C1 segment of cervical spinal cord (tissue), 14 donors: ENCODE results near the gene IL27RA.
"Not testable (repeated sequence)": the region's sequence is repeated elsewhere in the genome, so short reads cannot be mapped to it uniquely, and the experiment has no call there.

ENCODE experiments used
- DNase-seq, 14 donors: peaks; one replicate each; lab custom pipeline; 2025; lab: John Stamatoyannopoulos, UW

IL27RA gene

DNA sequence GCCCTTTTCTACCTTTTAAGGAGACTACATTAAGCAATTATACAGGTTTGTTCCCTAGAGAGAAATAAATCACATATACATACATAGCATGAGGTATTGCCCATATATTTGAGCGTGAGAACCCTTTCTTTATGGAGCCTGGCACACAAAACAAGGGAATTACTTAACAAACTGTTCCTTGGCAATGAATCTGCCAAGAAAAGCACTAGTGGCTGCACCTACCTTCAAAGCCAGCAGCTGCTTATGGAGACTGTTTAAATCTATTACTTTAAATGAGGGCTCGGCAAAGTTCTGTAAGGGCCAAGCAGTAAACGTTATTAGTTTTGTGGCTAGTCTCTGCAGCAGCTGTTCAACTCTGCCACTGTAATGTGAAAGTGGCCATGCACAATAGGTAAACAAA lies 32.5 kb upstream of the IL27RA start:
- no peak for DNase-seq

DNA sequence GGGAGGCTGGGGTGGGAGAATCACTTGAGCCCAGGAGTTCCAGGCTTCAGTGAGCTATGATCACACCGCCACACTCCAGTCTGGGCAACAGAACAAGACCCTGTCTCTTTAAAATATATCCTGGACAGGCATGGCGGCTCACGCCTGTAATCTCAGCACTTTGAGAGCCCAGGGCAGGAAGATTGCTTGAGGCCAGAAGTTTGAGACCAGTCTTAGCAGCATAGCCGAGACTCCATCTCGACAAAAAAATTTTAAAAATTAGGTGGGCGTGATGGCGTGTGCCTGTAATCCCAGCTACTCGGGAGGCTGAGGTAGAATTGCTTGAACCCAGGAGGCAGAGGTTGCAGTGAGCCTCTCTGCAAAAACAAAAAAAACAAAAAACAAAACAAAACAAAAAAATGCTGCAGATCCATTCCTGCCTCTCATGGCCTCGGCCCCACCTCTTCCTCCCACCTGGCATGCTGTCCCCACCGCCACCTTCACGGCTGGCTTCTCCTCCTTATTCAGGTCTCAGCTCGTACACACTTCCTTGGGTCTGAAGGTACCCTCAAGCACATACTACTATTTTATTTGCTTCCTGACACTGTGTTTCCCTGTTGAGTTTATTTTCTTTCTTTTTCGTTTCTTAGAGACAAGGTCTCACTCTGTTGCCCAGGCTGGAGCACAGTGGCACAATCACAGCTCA lies 30.7 kb upstream of the IL27RA start:
- no peak for DNase-seq

DNA sequence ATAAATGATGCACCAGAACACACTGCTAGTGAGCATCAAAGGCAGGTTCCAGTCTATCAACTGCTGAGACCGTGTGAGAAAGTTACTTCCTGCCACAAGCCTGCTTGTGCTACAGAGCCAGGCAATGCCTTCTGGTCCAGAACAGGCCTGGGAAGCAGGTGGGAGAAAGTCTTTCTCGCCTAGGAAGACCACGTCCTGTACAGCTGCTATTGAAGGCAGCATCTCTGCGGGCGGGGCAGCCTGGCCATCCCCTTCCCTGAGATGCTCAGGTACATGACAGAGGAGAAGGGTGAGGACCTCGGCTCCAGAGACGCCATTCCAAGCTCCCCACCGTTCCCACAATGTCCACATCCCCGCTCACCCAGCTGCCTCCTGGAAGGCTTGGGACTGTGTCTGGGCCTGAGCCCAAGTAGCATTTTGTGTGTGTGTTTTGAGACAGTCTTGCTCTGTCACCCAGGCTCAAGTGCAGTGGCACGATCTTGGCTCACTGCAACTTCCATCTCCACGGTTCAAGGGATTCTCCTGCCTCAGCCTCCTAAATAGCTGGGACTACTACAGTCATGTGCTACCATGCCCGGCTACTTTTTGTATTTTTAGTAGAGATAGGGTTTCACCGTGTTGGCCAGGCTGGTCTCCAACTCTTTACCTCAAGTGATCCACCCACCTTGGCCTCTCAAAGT lies 28.9 kb upstream of the IL27RA start:
- DNase-seq, result peak in 2 of 14 donors; percentile 8 to 68

DNA sequence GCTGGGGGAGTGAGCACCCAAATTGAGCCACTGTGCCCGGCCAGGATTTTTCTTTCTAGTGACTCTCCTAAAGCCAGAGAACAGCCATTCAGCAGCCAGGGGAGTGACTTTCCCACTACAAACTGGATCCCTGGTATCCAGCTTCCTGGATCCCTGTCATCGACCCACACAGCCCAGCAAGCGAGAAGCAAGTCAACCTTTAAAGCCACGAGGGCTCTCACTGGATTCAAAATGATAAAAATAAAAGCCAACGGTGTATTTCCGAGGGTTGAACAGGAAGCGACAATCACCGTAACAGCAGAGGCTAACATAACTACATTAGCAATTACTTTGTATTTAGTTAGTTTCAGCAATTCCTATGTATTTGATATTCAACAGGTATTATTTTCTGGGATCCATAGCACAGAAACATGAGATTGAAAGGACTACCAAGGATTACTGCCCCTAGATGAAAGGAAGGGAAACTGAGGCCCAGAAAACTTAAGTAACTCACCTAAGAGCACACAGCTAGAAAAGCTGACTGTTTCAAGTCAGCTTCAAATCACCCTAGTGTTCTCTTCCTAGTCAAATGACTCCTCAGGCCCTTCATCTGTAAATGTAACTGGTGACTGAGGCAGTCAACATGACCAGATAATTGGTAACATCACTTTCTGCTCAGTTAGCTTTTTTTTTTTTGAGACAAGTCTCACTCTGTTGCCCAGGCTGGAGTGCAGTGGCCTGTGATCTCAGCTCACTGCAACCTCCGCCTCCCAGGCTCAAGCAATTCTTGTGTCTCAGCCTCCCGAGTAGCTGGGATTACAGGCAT lies 28.1 kb upstream of the IL27RA start:
- DNase-seq, result no peak

DNA sequence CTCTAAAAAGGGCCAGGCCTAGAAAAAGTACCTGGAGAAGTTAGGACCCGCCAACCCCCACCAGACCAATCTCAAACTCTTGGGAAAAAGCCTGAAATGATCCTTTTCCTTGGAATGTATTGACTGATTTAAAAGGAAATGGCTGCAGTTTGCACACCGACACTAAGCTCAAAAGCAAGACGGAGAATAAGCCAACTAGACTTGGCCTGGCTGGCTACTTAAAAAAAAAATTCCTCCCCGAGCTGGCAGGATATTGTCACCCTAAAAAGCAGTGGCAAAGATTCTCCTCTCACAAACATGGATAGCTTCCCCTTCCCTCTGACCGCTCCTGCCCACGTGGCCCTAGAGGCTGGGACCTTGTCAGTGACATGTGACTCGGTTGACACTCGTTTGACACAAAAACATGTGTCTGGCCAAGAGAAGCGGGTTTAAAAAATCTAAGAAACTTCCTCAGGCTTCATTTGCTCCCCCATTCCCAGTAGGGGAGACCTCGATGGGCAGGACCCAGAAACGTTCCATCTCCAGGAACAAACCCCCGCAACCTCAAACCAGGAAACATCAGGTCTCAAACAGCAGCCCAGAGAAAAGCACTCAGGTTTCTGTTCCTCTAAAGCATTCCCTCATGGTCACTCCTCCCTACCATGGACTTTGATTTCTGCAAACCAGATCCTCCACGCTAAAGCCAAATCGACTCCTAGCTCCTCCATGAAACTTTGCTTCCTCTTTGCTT lies 26.8 kb upstream of the IL27RA start:
- peak in 12 of 14 donors; percentile 14 to 76 (median 49) for DNase-seq

DNA sequence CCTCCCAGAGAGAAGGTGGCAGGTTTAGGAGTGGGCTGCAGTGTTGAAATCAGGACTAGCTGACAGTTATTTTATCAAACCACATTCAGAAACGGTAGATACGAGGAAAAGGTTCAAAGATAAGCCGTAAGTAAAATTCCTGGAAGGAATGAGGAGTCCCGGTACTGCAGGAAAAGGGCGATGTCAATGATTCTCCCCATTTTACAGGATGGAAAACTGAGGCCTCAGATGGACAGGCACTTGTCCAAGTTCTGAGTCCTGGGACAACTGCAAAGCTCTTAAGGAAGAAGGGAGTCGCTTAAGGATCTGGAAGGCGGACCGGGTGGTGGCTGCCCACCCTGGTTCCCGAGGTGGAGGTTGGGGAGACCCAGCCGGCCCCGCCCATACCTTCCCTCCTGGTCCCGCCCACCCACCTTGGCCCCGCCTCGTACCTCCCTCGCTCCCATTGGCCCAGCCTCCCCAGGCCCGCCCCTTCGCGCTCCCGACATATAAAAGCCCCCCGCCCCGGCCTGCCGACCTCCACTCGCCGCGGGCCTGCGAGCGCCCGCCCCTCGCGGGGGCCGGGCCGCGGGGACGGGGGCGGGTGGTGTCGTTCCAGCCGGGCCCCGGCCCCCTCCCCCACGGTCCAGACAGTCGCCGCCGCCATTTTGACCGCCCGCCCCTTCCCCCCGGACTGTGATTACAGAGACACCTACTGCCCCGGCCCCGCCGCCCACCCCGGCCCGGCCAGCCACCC lies 26.0 kb upstream of the IL27RA start:
- DNase-seq, result peak in 13 of 14 donors; percentile 25 to 87 (median 69)

DNA sequence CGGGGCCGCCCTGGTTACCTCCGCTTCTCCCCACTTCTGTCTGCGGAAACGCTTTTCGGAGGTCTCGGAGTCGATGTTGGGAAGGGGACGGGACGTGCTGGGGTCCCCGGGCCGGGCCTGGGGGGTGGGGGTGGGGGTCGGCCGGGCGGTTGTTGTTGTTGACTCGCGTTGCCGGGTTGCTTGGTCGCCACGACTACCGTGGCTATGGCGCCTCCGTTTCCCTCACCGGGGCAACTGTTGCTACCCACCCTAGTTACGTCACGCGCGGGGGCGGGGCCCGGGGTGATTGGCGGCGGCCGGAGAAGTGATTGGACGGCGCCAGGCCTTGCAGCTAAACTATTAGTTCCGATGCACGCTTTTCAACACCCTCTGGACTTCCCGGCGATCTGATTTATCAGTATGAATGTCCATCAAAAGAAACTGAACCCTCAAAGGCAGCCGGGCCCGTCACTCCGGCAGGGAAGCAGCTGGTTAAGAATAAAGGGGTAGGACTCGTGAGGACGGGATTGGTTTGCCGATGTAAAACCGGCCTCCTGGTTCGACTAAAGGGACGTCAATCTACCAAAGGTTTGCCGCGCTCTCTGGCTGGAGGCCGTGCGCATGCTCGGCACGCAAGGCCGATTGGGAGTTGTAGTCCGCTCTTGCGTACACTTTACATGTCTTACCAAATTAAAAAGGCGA lies 25.3 kb upstream of the IL27RA start, which contains the start of gene RFX1:
Gene RFX1, minus strand, starts transcription at position 236 of the 681 bp plus-strand sequence. CDS start 12,477 bp downstream, outside the sequence.
- peak; percentile 87 to 100 (median 99) for DNase-seq

DNA sequence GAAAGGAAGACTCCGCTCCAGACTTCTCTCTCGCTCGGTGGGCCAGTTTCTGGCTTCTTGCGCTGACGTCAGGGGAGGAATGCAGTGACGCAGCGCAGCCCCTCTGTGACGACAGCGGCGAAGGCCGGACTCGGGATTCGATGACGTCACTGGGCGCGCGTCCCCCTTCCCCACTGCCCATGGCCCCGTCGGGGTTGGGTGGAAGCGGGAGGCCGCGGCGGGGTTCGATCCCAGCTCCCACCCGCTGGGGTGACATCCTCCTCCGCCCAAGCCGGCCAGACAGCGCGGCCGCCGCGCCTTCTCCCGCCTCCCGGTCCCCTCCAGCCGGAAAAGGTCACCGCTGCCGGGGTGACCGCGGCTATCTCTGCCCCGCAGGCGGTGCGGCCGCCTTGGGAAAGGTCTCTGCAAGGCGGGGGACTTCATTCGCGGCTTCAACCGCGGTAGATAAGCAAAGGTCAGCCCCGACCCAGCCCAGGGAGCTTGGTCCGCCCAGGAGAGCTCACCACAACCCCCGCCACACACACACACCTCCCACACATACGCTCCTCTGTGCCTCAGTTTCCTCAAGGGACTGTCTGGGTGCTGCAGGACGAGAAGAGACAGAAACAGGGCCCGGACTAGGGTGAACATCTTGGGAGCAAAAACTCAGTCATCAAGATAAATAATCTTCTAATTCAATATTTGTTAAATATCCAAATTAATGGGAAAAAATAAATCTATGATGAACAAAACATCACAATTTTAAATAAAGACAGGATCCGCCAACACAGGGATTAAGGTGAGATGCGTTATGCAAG lies 24.6 kb upstream of the IL27RA start:
- peak in 2 of 14 donors; percentile 97 to 99 for DNase-seq

DNA sequence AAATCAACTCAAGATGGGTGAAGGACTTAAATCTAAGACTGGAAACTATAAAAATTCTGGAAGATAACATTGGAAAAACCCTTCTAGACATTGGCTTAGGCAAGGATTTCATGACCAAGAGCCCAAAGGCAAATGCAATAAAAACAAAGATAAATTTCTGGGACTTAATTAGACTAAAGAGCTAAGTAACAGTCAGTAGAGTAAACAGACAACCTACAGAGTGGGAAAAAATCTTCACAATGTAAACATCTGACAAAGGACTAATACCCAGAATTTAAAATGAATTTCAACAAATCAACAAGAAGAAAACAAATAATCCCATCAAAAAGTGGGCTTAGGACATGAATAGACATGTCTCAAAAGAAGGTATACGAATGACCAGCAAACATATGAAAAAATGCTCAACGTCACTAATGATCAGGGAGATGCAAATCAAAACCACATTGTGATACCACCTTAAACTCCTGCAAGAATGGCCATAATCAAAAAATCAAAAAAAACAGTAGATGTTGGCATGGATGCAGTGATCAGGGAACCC lies 19.1 kb upstream of the IL27RA start:
- no peak for DNase-seq

DNA sequence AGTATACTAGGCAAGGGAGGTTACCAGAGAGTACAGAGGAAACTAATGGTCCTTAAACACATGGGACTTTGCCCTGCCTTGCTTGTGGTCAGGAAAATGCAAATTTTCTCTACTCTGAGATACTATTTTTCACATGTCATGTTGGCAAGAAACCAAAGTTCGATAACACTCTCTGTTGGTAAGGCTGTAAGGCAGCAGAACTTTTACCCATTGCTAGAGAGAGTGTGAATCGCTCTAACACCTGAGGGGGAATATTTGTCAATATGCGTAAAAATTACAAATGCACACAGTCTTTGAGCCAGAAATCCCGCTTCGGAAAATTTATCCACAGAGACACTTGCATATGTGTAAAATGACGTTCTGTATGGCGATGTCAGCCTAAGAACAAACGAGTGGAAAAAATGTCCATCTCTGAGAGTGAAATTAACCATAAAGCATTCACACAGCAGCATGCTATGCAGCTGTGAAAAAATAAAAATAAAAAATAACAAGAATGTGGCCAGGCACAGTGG lies 16.0 kb upstream of the IL27RA start:
- DNase-seq, result no peak

DNA sequence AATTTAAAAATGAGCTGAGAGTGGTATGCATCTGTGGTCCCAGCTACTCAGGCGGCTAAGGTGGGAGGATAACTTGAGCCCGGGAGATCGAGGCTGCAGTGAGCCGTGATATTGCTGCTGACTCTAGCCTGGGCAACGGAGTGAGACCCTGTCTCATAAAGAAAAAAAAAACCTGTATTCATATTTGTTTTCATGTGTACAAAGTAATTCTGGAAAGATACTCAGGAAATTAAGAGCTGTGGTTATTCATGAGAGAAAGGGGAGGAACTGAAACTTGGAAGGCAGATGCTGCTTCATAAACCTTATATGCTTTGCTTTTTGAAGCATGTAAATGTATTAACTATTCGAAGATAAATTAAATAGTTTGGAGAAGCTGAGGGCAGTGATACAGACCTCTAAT lies 12.5 kb upstream of the IL27RA start:
- no peak for DNase-seq

DNA sequence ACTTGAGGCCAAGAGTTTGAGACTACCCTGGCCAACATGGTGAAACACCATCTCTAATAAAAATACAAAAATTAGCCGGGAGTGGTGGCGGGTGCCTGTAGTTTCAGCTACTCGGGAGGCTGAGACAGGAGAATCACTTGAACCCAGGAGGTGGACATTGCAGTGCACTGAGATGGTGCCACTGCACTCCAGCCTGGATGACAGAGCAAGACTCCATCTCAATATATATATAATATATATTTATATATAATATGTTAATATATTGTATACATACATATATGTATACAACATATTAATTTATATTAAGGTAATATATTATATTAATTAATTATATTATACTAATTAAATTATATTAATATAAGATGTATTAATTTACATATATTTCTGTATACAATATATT lies 11.8 kb upstream of the IL27RA start:
- not testable (repeated sequence) for DNase-seq

DNA sequence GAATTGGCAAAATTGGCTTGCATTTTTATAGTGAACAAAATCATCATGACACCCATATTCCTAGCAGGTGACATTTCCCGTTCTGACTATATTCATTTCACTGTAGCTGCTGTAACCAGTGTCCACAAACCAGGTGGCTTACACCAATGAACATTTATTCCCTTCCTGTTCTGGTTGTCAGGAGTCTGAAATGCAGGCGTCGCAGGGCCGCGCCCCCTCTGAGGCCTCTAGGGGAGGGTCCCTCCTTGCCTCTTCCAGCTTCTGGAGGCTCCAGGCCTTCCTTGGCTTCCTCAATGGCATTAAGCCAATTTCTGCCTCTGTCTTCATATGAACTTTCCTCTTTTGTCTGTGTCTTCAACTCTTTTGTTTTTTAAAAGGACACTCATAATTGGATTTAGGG lies 10.1 kb upstream of the IL27RA start:
- DNase-seq, result no peak

DNA sequence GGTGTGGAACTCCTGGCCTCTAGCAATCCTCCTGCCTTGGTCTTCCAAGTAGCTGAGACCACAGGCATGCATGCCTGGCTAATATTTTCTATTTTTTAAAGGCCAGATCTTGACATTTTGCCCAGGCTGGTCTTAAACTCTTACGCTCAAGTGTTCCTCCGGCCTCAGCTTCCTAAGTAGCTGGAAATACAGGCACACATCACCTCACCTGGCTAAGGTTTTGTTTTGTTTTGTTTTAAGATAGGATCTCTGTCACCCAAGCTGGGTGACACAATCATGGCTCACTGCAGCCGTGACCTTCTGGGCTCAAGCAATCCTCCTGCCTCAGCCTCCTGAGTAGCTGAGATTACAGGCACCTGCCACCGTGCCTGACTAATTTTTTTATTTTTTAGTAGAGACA lies 9.1 kb upstream of the IL27RA start:
- no peak for DNase-seq

DNA sequence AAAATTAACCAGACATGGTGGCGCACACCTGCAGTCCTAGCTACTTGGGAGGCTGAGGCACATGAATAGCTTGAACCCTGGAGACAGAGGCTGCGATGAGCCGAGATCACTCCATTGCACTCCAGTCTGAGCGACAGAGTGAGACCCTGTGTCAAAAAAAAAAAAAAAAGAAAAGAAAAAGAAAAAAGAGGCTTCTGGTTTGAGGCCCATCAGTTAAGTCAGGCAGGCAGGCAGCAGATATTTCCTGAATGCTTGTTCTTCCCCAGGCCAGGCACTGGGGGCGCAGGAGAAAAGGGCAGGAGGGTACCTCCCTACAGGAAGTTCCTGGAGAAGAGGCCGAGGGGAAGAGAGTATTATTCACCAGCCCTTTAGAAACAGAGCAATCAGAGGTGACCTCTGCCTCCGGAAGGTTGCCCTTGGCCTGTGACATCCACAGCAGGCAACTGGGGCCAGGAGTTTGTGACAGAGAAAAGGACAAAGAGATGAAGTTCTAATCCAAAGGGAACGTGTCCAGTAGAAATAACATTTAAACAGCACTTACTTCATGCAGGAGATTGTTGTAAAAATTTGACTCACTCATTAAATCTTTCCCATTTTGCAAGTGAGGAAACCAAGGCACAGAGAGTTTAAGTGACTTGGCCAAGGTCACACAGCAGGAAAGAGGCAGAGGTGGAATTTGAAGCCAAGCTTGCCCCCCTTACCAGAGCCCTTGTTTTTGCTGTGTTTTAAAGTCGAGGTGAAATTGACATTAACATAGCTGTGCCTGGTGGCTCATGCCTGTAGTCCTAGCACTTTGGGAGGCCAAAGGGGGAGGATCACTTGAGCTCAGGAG lies 7.9 kb upstream of the IL27RA start:
- DNase-seq, result peak in 1 of 14 donors; percentile 11

DNA sequence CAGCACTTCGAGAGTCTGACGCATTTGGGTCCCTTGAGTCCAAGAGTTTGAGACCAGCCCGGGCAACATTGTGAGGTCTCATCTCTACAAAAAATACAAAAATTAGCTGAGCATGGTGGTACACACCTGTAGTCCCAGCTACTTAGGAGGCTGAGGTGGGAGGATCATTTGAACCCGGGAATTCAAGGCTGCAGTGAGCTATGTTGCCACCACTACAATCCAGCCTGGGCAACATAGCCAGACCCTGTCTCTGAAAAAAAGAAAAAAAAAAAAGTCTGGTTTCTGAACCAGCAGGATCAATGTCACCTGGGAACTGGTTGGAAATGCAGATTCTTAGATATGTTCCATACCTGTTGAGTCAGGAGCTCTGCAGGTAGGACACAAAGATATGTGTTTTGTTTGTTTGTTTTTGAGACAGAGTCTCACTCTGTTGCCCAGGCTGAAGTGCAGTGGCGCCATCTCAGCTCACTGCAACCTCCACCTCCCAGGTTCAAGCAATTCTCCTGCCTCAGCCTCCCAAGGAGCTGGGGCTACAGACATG lies 4.8 kb upstream of the IL27RA start:
- DNase-seq, result not testable (repeated sequence)

DNA sequence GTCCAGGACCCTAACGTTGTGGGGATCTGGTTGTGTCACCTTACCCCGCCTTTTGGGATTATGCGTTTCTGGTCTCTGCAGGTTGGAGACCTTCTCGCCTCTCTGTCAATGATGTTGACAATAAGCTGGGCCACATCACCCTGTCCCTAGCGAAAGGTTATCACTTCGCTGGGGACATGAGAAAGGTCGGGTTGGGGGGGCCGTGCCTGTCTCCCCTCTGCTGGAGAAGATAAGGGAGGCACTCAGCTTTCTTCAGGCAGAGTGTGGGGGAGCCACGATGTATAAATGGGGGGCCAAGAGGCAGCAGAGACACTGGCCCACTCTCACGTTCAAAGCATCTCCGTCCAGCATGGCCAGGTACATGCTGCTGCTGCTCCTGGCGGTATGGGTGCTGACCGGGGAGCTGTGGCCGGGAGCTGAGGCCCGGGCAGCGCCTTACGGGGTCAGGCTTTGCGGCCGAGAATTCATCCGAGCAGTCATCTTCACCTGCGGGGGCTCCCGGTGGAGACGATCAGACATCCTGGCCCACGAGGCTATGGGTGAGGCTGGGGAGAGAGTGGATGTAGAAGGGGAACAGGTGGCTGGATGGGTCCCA lies 3.6 kb upstream of the IL27RA start, which contains the start of gene RLN3:
Gene RLN3, plus strand, starts transcription at position 293 of the 595 bp plus-strand sequence. Its CDS starts 57 bp downstream, at position 350.
- no peak for DNase-seq
